ENCODE measurements around the gene P3H3.
A peak's percentile ranks its signal among the peaks of the same experiment; 100 is the strongest.

Gene P3H3

DNA sequence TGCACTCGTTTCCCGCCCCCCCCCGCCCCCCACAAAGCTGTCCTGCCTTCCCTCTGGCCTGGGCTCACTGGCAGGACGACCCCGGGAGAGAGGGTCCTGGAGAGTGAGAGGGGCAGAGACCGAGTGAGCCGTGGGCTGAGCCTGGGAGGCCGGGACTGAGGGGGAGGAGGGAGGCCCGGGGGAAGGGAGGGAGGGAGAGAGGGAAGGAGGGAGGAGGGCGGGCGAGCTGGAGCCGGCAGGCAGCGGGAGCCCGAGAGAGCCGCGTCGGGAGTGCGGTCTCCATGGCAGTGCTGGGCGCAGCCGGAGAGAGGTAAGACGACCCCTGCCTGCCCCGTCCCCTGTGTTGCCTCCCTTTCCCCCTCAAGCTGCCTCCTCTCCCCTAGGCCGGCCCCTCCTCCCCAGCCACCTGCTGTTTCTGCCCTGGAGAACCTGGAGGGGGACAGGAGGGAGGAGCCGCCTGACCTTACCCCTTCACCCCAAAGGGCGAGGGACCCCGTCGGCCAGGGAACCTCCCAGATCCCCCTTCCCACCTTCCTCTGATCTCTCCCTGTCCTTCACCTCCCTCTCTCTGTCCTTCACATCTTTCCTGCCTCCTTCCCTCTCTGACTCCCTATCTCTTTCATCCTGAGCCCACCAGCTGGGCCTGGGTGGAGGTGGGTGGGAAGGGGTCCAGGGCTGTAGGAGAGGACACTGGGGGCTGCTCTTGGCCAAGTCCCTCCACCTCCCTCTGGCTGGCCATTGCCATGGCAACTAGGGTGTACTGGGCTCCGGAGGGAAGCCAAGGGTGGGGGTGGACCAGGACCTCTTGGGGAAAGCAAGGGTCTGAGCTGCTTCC lies 6.4 kb upstream of the P3H3 start, which contains the start of gene GPR162 (continued):
- TF ChIP-seq, protein P1, sequence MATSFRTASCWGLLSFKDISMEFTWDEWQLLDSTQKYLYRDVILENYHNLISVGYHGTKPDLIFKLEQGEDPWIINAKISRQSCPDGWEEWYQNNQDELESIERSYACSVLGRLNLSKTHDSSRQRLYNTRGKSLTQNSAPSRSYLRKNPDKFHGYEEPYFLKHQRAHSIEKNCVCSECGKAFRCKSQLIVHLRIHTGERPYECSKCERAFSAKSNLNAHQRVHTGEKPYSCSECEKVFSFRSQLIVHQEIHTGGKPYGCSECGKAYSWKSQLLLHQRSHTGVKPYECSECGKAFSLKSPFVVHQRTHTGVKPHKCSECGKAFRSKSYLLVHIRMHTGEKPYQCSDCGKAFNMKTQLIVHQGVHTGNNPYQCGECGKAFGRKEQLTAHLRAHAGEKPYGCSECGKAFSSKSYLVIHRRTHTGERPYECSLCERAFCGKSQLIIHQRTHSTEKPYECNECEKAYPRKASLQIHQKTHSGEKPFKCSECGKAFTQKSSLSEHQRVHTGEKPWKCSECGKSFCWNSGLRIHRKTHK (tag by site-specific recombination; IDR thresholded peaks at IDR 0.05) = no peak
- TF ChIP-seq, protein P2, sequence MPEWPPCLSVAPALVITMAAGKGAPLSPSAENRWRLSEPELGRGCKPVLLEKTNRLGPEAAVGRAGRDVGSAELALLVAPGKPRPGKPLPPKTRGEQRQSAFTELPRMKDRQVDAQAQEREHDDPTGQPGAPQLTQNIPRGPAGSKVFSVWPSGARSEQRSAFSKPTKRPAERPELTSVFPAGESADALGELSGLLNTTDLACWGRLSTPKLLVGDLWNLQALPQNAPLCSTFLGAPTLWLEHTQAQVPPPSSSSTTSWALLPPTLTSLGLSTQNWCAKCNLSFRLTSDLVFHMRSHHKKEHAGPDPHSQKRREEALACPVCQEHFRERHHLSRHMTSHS (tag by site-specific recombination; IDR thresholded peaks at IDR 0.05) = no peak
- no peak for TF ChIP-seq ZNF169 (tag by site-specific recombination; IDR thresholded peaks at IDR 0.05)
- no peak for TF ChIP-seq ZNF600 (tag by site-specific recombination; IDR thresholded peaks at IDR 0.05)
- TF ChIP-seq ZNF626 (tag by site-specific recombination; IDR thresholded peaks at IDR 0.05) = no peak
- TF ChIP-seq GLI4 (tag by site-specific recombination; IDR thresholded peaks at IDR 0.05) = no peak
- no peak for TF ChIP-seq ZNF2 (tag by site-specific recombination; IDR thresholded peaks at IDR 0.05)
- no peak for TF ChIP-seq ZSCAN30 (tag by site-specific recombination; IDR thresholded peaks at IDR 0.05)
- no peak for TF ChIP-seq ZNF549 (tag by site-specific recombination; IDR thresholded peaks at IDR 0.05)
- TF ChIP-seq ZNF366 (tag by site-specific recombination; conservative IDR thresholded peaks at IDR 0.05) = peak; percentile 90
- TF ChIP-seq, protein P3, sequence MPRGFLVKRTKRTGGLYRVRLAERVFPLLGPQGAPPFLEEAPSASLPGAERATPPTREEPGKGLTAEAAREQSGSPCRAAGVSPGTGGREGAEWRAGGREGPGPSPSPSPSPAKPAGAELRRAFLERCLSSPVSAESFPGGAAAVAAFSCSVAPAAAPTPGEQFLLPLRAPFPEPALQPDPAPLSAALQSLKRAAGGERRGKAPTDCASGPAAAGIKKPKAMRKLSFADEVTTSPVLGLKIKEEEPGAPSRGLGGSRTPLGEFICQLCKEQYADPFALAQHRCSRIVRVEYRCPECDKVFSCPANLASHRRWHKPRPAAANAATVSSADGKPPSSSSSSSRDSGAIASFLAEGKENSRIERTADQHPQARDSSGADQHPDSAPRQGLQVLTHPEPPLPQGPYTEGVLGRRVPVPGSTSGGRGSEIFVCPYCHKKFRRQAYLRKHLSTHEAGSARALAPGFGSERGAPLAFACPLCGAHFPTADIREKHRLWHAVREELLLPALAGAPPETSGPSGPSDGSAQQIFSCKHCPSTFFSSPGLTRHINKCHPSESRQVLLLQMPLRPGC (tag by site-specific recombination; IDR thresholded peaks at IDR 0.05) = no peak
- TF ChIP-seq ZNF423 (tag by site-specific recombination; IDR thresholded peaks at IDR 0.05) = 0 out of 2 replicates have a peak, but pooled peaks have one; percentile 32
- TF ChIP-seq ZNF223 (tag by site-specific recombination; IDR thresholded peaks at IDR 0.05) = no peak
- TF ChIP-seq, protein P4, sequence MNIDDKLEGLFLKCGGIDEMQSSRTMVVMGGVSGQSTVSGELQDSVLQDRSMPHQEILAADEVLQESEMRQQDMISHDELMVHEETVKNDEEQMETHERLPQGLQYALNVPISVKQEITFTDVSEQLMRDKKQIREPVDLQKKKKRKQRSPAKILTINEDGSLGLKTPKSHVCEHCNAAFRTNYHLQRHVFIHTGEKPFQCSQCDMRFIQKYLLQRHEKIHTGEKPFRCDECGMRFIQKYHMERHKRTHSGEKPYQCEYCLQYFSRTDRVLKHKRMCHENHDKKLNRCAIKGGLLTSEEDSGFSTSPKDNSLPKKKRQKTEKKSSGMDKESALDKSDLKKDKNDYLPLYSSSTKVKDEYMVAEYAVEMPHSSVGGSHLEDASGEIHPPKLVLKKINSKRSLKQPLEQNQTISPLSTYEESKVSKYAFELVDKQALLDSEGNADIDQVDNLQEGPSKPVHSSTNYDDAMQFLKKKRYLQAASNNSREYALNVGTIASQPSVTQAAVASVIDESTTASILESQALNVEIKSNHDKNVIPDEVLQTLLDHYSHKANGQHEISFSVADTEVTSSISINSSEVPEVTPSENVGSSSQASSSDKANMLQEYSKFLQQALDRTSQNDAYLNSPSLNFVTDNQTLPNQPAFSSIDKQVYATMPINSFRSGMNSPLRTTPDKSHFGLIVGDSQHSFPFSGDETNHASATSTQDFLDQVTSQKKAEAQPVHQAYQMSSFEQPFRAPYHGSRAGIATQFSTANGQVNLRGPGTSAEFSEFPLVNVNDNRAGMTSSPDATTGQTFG (tag by site-specific recombination; IDR thresholded peaks at IDR 0.05; ENCODE audit: borderline replicate concordance) = no peak
- TF ChIP-seq, protein P5, sequence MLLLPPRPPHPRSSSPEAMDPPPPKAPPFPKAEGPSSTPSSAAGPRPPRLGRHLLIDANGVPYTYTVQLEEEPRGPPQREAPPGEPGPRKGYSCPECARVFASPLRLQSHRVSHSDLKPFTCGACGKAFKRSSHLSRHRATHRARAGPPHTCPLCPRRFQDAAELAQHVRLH (tag by site-specific recombination; IDR thresholded peaks at IDR 0.05) = no peak
- TF ChIP-seq SP2 (tag by site-specific recombination; IDR thresholded peaks at IDR 0.05) = peak; percentile 47
- TF ChIP-seq BCL11A (tag by site-specific recombination; IDR thresholded peaks at IDR 0.05; ENCODE audit: low read depth) = no peak
- peak; percentile 77 for TF ChIP-seq ZFHX2 (tag by site-specific recombination; conservative IDR thresholded peaks at IDR 0.05)
- no peak for TF ChIP-seq KLF7 (tag by site-specific recombination; IDR thresholded peaks at IDR 0.05; ENCODE audit: borderline replicate concordance)
- no peak for TF ChIP-seq OSR2 (tag by site-specific recombination; IDR thresholded peaks at IDR 0.05)
- no peak for TF ChIP-seq ZNF677 (tag by site-specific recombination; IDR thresholded peaks at IDR 0.05)
- TF ChIP-seq ZBTB8A (tag by site-specific recombination; IDR thresholded peaks at IDR 0.05) = peak; percentile 24; the same call in 1 of the 2 replicates
- no peak for TF ChIP-seq OVOL3 (tag by site-specific recombination; IDR thresholded peaks at IDR 0.05)
- no peak for TF ChIP-seq ZNF37A (tag by site-specific recombination; IDR thresholded peaks at IDR 0.05)
- no peak; the same call in 1 of the 2 replicates for TF ChIP-seq ZBTB21 (tag by site-specific recombination; IDR thresholded peaks at IDR 0.05)
- TF ChIP-seq, protein P6, sequence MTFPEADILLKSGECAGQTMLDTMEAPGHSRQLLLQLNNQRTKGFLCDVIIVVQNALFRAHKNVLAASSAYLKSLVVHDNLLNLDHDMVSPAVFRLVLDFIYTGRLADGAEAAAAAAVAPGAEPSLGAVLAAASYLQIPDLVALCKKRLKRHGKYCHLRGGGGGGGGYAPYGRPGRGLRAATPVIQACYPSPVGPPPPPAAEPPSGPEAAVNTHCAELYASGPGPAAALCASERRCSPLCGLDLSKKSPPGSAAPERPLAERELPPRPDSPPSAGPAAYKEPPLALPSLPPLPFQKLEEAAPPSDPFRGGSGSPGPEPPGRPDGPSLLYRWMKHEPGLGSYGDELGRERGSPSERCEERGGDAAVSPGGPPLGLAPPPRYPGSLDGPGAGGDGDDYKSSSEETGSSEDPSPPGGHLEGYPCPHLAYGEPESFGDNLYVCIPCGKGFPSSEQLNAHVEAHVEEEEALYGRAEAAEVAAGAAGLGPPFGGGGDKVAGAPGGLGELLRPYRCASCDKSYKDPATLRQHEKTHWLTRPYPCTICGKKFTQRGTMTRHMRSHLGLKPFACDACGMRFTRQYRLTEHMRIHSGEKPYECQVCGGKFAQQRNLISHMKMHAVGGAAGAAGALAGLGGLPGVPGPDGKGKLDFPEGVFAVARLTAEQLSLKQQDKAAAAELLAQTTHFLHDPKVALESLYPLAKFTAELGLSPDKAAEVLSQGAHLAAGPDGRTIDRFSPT (tag by site-specific recombination; IDR thresholded peaks at IDR 0.05) = peak; percentile 12; the same call in 1 of the 2 replicates
- TF ChIP-seq, protein P7, sequence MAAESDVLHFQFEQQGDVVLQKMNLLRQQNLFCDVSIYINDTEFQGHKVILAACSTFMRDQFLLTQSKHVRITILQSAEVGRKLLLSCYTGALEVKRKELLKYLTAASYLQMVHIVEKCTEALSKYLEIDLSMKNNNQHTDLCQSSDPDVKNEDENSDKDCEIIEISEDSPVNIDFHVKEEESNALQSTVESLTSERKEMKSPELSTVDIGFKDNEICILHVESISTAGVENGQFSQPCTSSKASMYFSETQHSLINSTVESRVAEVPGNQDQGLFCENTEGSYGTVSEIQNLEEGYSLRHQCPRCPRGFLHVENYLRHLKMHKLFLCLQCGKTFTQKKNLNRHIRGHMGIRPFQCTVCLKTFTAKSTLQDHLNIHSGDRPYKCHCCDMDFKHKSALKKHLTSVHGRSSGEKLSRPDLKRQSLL (tag by site-specific recombination; IDR thresholded peaks at IDR 0.05) = peak; percentile 84
- TF ChIP-seq, protein P8, sequence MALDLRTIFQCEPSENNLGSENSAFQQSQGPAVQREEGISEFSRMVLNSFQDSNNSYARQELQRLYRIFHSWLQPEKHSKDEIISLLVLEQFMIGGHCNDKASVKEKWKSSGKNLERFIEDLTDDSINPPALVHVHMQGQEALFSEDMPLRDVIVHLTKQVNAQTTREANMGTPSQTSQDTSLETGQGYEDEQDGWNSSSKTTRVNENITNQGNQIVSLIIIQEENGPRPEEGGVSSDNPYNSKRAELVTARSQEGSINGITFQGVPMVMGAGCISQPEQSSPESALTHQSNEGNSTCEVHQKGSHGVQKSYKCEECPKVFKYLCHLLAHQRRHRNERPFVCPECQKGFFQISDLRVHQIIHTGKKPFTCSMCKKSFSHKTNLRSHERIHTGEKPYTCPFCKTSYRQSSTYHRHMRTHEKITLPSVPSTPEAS (tag by site-specific recombination; IDR thresholded peaks at IDR 0.05) = no peak
- no peak for TF ChIP-seq ZNF664 (tag by site-specific recombination; IDR thresholded peaks at IDR 0.05)
